ENCODE results near the gene MN1. TPM values are rescaled to one million over a fixed set of nuclear protein-coding genes. Genes with fewer than 3 reads are reported as not detected.

Gene MN1
- total and polyA plus RNA-seq, 2 donors (not counting 1 experiment from before 2014, with no cell fraction given) = 0.02 to 0.12 TPM

GRCh38 chr22:27699383-27700019 lies 102.1 kb downstream of the MN1 start:
- 75% methylated on average over 6 of the region's 10 CpGs for WGBS (ENCODE audit: insufficient coverage)
- peaks cover 2% of the 10 kb centered on the region for H3K9me3 Mint-ChIP-seq (ENCODE audit: insufficient read depth)

More at GRCh38 chr22:27699383-27700019, 102.1 kb downstream of the MN1 start:
- TF ChIP-seq EZH2 (IDR thresholded peaks at IDR 0.05; ENCODE audit: borderline replicate concordance, insufficient read depth, low read depth, low read length, poor library complexity, severe bottlenecking) (no peak), CTCF (IDR thresholded peaks at IDR 0.05) (no peak)
- intact Hi-C loops (cut with micrococcal nuclease) = no loop called here
- no peaks in the 10 kb centered on the region for H3K27me3 Mint-ChIP-seq
- CTCF ChIA-PET = no interaction called here
- no peak overlapping the region for H3K4me3 Mint-ChIP-seq
- no peaks in the 10 kb centered on the region for H4K20me1 ChIP-seq (ENCODE audit: control insufficient read depth, insufficient read depth, low read length, poor library complexity, severe bottlenecking)
- DNase-seq (no peak), ATAC-seq (ENCODE audit: low read depth) (no peak)
- no peak overlapping the region for H3K27ac Mint-ChIP-seq
- no peaks in the 10 kb centered on the region for H3K4me1 Mint-ChIP-seq
- H3K79me2 ChIP-seq (ENCODE audit: control insufficient read depth, insufficient read depth, low read length) = no peaks in the 10 kb centered on the region
- no peak overlapping the region for H3K9ac ChIP-seq (ENCODE audit: low read length)
- H3K36me3 ChIP-seq (replicated peaks in 1 of 2; ENCODE audit: control extremely low read depth in 1 of 2, control insufficient read depth in 1 of 2, extremely low read depth in 1 of 2, insufficient read depth in 2 of 2, low read length in 1 of 2) = no peaks in the 10 kb centered on the region
- no peak overlapping the region for H3K4me3 ChIP-seq (ENCODE audit: control extremely low read depth in 1 of 5, extremely low read depth in 1 of 5, insufficient read depth in 1 of 5, low read depth in 2 of 5, low read length in 4 of 5)
- H3K4me1 ChIP-seq (ENCODE audit: control insufficient read depth in 2 of 2, insufficient read depth in 2 of 2, low read length in 2 of 2) = no peaks in the 10 kb centered on the region
- H2AFZ ChIP-seq (ENCODE audit: insufficient read depth, low read depth, low read length, poor library complexity, severe bottlenecking) = no peak overlapping the region
- H3K9me3 ChIP-seq (ENCODE audit: control extremely low read depth in 1 of 3, control insufficient read depth in 2 of 3, insufficient read depth in 1 of 3, low read length in 2 of 3) = peaks cover 0 to 45% (median 0%) of the 10 kb centered on the region in 3 donors
- POLR2A ChIA-PET = no interaction called here
- no peak overlapping the region for H3K27ac ChIP-seq (ENCODE audit: low read length in 2 of 2)
- H3K4me2 ChIP-seq (replicated peaks; ENCODE audit: low read depth, low read length, poor library complexity, severe bottlenecking) = no peak overlapping the region
- no peaks in the 10 kb centered on the region for H3K27me3 ChIP-seq (replicated peaks in 1 of 4; ENCODE audit: control extremely low read depth in 1 of 4, control insufficient read depth in 3 of 4, insufficient read depth in 4 of 4, low read length in 3 of 4)
